HG03280 (cell line): ENCODE data around the gene TRIM54.
"Not testable (repeated sequence)": the region's sequence is repeated elsewhere in the genome, so short reads cannot be mapped to it uniquely, and the experiment has no call there.

Experiments used
- ATAC-seq: cut with Tn5 transposase; IDR thresholded peaks from one replicate; pipeline ENCODE4 v1.9.1; 2021; ENCODE audit warnings: mild to moderate bottlenecking, moderate library complexity; ENCODE audit not compliant: unreplicated experiment

TRIM54 gene

GRCh38 chr2:27309651-27310050, 27.4 kb downstream of the TRIM54 start:
- ATAC-seq: no peak

DNA sequence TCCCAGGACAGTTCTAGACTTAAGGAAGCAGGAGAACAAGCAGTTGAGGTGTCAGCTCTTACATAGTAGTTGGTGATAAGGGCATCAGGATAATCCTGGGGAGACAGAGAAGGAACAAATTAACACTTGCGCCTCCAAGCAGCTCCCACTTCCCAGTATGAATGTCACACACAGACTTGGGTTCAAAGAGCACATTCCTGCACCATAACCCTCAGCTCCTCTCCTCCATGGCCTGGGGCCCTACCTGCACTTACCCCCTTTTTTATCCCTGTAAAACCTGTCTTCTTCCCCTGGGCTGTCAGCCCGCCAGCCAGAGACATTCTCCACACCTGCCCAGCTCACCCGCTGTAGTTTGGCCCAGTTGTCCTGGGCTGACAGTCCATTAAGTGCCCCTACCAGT, 29.9 kb downstream of the TRIM54 start:
- ATAC-seq: no peak

GRCh38 chr2:27313882-27314645, 31.8 kb downstream of the TRIM54 start:
- ATAC-seq: no peak

- no peak for ATAC-seq
These were observed 32.5 kb downstream of the TRIM54 start for GRCh38 chr2:27314709-27315108.

DNA sequence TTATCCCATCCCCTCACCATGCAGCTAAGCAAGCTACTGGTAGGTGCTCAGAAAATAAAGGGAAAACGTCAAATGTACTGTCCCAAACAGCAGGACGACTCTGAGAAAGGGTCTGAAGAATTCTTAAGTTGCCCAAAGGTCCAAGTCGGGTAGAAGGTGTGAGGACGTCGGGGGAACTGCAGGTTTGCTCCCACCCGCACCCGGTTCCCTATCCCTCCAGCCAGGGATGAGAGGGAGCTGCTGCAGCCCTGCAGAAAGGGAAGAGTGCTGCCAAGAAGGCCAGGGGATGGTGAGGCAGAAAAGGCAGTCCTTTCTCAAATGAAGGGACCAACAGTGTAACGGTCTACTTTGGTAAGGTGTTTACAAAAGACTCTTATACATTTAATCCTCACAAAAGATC, 32.9 kb downstream of the TRIM54 start:
- ATAC-seq: no peak

DNA sequence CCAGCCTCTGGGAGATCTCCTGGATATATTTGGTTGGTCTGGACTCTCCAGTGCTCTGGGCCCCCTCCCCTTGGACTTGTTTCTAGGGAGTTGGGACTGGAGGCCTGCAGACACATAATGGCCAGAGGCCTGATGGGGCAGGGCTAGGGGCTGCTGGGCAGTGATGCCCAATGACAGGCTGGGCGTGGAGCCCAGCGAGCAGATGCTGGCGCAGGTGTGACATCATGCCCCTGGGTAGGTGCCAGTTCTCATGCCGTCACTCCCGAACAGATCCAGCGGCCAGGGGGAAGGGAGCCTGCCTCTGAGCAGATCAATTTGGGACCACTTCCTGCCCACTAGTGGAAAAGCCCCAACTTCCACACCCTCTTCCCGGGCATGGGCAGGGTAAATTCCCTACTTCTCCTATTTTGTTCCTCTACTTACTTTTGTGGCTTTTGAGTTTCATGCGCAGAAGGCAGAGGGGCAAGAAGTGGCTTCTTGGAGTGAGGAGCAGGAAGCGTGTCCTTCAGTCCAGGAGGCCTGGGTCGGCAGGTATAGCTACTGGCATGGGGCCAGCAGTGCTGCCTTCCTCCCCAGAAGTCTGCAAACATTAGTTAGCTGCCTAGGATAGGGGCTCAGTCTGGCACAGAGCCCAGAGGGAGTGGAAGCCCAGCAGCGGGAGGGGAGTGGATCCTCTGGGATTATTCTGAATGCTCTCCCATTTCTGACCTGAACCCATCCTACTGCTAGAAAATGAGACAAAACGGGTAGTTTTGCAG, 34.6 kb downstream of the TRIM54 start:
- ATAC-seq: no peak

- ATAC-seq: not testable (repeated sequence)
These were observed 37.6 kb downstream of the TRIM54 start for GRCh38 chr2:27319839-27320238.

DNA sequence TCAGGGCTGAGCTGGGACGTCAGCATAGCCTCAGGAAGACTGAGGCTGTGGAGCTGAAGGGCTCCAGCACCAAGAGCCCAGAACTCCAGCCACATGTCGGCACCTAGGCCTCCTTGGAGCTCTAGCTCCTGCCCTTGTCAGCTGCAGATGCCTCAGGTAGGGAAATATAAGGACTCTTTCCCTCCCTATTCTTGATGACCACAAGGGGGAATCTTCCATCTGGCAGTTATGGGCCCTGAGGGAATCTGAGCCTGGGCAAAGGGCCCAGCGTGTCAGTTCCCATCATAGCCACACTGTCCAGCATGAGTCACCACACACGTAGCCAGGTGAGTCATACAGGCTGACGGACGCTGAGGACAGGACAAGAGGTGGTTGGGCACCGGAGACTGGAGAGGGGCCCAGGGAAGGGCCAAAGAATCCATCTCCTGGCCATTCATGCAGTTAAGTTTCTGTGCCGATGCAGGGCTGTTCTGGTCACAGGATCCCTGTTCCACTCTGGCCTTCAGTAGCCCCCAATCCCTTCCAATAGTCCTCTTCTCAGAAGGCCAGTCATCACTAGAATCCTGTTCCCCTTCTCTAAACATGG, 38.8 kb downstream of the TRIM54 start:
- no peak for ATAC-seq

DNA sequence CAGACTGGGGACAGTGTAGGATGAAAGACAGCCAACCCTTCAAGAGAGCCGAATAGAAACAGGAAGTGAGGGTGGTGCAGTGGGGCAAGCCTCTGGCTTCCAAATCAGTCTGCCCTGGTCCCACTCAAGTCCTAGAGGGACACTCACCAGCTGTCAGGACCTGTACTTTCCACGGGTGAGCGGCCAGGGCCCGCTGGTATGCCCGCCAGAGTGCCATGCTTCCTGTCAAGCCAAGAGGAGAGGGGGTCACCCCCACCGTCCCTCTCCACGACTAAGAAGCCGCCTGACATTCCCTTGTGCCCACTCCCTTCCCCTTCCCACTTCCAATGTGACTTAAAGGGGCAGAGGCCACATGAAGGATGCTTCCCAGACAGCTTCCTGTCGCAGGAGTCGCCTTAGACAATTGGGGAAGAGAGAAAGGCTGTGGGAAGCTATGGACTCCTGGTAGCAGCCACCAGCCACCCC, 40.1 kb downstream of the TRIM54 start:
- ATAC-seq: peak; percentile 34

DNA sequence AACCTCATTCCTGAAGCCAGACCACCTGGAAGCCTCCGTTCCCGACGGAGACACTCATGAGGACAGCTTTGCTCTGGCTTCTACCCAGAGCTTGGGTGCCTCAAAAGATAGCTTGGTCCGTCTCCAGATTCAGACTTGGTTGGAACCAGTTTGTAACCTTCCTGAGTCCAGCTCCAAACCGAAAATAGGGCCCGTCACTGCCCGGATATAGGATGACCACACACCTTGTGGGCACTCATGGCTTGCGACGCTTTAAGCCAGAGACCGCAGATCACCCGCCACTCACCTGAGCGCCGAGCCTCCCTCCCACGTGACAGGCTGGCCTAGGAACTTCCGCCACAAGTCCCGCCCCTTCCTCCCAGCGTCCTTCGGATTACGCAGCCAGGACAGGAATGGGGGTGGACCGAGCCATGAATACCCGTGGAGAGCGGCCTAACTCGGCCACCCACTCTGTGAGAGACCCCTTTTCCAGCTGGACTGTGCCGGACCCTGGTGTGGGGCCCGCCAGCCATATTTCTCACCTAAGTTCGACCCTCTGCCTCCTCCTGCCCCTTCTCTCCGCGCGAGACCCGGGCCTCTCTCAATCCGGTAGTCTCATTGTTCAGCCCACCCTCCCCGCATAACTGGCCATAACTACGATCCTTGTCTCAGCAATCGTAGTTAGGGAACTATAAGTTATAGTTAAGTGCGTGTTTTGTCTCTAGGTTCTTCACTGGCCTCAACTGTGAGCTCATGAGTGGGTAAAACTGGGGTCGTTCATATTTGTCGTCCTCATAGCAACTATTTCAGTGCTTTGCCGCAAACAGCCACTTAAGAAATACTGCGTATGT, 40.8 kb downstream of the TRIM54 start, which contains the start of gene MPV17:
TSS of gene MPV17 (minus strand) at position 332 of the 830 bp plus-strand sequence. CDS start 580 bp downstream, outside the sequence.
- ATAC-seq: peak; percentile 87

- ATAC-seq: no peak
These were observed 41.5 kb downstream of the TRIM54 start for GRCh38 chr2:27323596-27324285.

- no peak for ATAC-seq
These were observed 42.5 kb downstream of the TRIM54 start for GRCh38 chr2:27324720-27325119.

- ATAC-seq: no peak
These were observed 53.1 kb downstream of the TRIM54 start for GRCh38 chr2:27335311-27335710.

GRCh38 chr2:27336173-27336572, 53.9 kb downstream of the TRIM54 start:
- no peak for ATAC-seq

DNA sequence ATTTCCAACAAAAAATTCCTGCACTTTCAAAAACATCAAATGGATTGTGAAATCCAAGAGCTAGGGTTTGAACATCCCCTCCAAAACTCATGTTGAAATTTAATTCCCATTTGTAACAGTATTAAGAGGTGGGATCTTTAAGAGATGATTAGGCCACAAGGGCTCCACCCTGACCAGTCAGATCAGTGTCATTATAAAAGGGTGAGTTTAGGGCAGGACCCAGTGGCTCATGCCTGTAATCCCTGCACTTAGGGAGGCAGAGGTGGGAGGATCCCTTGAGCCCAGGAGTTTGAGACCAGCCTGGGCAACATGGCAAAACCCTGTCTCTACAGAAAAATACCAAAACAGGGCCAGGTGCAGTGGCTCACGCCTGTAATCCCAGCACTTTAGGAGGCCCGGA, 65.4 kb downstream of the TRIM54 start:
- ATAC-seq: no peak

DNA sequence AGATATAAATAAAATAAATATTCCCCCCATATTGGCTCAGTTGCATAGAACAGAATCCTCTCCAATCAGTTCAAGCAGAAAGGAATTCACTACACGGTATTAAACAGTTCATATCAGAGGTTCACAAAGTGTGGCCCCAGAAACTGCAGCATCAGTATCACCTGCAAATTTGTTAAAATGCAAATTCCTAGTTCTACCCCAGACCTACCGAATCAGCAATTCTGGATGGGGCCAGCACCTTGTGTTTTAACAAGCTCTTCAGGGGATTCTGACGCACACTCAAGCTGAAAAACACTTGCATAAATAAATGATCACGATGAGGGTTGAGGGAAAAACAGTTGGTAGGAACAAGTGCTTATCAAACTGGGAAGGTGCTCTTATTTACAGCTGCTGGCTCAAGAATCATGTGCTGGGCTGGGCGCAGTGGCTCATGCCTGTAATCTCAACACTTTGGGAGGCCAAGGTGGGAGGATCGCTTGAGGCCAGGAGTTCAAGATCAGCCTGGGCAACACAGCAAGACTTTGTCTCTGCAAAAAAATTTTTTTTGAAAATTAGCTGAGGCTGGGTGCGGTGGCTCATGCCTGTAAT, 68.0 kb downstream of the TRIM54 start:
- no peak for ATAC-seq

DNA sequence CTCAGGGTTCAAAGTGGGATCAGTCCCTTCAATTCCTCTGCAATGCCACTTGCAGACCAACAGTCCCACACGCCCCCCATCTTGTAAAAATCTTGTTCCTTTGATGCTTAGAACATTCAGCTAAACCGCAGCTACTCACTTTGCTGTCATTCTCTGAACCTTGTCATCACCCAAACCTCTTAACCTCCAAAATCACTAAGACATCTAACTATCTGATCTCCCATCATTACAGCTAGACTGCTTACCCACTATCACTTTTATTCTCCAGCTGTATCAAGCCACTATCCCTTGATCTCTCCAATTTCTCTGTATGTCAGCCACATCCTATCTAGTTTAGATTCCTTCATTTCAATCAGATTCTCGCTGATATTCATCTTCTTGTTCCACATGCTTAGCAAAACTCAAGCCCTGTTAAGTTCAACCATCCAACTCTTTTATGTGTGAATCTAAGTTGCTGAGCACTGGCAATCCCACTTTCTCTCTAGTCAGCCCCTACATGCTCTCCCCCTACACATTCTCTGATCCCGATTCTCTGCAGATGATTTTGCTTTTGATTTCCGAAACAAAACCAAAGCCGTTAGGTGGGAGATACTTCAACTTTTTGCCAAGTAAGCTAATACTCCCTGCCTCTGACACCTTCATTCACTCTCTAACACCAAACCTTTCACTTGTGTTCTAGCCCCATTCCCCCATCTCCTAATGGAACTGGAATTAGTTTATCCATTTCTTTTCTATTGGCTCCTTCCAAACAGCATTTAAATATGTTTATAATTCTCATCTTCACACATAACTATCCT, 69.8 kb downstream of the TRIM54 start:
- no peak for ATAC-seq

GRCh38 chr2:27353386-27353761, 71.1 kb downstream of the TRIM54 start:
- not testable (repeated sequence) for ATAC-seq
